HG03135 (cell line): ENCODE results near the gene IFNL2.
"Not testable (repeated sequence)": the region's sequence is repeated elsewhere in the genome, so short reads cannot be mapped to it uniquely, and the experiment has no call there.

Experiments
- ATAC-seq: cut with Tn5 transposase; IDR thresholded peaks from one replicate; pipeline ENCODE4 v1.9.1; 2021; ENCODE audit warnings: mild to moderate bottlenecking, moderate library complexity; ENCODE audit not compliant: unreplicated experiment

The IFNL2 gene

DNA sequence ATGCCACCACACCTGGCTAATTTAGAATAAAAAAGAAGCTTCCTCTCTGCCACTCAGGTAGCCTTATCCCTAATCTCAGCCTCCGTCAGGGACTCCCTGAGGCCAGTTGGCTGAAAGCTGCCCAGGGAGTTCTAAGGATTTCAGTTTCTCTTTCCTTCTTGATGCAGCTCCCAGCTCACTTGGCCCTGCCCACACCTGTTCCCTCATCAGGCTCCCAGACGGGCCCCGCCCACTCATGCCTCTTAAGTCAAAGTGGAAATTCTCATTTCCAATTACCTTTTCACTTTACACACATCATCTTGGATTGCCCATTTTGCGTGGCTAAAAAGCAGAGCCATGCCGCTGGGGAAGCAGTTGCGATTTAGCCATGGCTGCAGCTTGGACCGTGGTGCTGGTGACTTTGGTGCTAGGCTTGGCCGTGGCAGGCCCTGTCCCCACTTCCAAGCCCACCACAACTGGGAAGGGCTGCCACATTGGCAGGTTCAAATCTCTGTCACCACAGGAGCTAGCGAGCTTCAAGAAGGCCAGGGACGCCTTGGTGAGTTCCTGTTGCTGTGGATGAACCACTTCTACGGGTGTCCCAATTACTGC is 28.0 kb downstream of the IFNL2 start, which contains the start of gene IFNL1:
Gene IFNL1 (plus strand): TSS at position 353 of the 591 bp plus-strand sequence. CDS start 15 bp downstream, at position 368.
- ATAC-seq: no peak

DNA sequence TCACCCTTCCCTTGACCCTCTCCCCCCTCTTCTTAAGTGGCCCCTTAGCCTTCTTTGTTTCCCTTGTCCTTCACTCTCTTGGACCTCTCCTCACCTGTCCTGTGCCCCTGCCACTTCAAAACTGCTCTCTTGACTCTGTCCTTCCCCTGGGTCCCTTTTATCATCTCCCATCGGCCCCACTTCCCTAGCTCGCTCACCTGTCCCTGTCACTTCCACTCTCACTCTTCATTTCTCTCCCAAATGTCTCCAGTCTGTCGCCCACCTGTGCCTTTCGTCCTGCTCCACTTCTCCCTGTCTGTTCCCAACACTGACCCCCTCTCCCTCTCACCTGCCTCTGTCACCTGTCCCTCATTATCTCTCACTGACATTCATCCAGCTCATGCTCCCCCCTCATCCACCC is 28.7 kb downstream of the IFNL2 start:
- ATAC-seq: no peak

DNA sequence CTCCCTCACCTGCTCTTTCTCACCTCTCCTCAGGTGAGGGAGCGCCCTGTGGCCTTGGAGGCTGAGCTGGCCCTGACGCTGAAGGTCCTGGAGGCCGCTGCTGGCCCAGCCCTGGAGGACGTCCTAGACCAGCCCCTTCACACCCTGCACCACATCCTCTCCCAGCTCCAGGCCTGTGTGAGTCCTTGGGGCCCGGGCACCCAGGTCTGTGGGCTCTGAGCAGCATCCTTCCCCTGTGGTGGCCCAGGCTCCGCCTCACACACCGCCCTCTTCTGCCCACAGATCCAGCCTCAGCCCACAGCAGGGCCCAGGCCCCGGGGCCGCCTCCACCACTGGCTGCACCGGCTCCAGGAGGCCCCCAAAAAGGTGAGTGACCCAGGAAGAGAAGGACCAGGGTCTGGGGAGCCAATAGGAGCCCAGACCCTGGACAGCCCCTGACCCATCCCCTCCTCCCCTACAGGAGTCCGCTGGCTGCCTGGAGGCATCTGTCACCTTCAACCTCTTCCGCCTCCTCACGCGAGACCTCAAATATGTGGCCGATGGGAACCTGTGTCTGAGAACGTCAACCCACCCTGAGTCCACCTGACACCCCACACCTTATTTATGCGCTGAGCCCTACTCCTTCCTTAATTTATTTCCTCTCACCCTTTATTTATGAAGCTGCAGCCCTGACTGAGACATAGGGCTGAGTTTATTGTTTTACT is 29.9 kb downstream of the IFNL2 start:
- ATAC-seq: no peak

DNA sequence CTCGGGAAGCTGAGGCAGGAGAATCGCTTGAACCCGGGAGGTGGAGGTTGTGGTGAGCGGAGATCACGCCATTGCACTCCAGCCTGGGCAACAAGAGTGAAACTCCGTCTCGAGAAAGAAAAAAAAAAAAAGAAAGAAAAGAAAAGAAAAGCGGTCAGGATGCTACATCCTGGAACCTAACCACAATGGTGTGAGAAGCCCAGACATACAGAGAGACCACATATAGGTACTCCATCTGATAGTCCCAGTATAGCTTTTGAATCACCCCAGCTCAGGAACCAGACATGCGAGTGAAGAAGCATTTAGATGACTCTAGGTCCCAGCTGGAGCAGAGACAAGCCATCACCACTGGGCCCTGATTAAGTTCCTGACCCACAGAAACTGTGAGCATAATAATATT is 31.2 kb downstream of the IFNL2 start:
- no peak for ATAC-seq

DNA sequence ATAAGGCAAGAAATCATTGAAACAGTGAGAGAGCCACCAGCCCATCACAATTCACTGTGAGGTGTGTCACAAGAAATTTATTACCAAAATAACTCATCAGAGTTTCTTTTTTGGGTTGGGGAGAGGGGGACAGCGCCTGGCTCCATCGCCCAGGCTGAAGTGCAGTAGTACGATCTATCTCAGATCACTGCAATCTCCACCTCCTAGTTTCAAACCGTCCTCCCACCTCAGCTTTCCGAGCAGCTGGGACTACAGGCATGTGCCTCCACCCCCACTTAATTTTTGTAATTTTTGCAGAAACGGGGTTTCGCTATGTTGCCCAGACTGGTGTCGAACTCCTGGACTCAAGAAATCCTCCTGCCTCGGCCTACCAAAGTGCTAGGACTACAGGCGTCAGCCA is 31.6 kb downstream of the IFNL2 start:
- no peak for ATAC-seq

DNA sequence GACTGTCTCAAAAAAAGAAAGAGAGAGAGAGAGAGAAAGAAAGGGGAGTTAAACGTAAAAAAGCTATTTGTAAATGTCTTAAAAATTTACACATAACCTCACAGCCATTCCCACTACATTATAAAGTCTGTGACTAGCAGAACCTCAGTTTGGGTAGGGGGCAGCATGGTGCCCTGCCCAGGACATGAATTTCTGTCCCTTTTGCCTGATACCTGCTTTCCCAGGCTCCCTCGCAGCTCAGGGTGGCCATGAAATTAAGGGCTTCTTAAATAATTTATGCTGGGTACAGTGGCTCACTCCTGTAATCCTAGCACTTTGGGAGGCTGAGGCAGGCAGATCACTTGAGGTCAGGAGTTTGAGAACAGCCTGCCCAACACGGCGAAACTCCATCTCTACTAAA is 32.8 kb downstream of the IFNL2 start:
- no peak for ATAC-seq

DNA sequence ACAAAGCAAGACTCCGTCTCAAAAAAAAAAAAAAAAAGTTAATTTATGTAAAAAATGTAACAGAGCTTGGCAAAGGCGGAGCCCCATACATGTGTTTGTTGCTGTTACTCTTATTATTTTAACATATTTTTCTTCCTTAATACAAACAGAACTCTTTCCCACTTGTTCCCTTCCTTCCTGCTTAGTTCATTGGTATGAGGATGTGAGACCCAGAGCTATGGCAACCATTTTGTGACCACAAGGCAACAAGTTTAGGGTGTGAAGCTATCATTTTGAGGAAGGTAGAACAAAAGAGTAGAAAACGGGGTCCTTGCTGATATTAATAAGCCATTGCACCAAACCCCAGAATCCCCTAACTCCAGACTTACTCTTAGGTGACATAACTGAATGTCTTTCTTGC is 33.4 kb downstream of the IFNL2 start:
- ATAC-seq: no peak

DNA sequence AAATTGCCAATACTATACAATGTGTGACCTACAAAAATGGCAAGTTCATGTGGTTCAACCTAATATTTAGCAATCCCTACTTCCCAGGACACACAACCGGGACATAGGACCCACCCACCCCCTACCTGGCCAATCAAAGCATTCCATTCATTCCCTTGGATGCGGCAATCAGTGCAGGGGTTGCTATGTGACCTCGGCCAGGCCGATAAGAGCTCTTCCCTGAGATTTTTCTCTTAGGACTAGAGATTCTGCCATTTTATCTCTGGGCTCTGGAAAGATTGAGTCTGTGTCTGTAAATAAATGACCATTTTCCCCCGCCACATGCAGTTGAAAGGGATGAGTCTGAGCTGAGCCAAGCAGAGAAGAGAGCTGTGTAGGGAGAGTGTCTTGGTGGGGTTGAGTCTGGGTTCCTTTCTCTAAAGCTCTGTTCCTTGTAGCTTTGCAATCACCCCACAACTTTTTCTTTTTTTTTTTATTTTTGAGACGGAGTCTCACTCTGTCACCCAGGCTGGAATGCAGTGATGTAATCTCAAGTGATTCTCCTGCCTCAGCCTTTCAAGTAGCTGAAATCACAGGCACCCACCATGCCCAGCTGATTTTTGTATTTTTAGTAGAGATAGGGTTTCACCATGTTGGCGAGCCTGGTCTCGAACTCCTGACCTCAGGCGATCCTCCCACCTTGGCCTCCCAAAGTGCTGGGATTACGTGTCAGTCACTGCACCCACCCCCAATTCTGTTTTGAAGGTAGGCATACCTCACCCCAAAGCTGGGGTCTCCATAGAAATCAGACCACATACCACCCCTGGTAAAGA is 35.4 kb downstream of the IFNL2 start:
- no peak for ATAC-seq

DNA sequence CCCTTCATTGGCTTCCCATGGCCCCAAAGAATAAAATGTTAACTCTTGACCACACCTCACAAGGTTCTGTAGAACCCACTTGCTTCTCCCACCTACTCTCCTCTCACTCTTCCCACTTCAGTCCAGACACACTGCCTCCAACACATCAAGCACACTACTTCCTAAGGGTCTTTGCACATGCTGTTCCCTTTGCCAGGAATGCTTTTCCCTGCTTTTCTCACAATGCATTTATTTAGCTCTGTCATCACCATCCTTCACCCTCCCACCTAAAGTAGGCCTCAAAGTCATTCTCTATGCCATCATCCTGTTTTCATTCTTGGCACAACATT is 36.0 kb downstream of the IFNL2 start:
- no peak for ATAC-seq

DNA sequence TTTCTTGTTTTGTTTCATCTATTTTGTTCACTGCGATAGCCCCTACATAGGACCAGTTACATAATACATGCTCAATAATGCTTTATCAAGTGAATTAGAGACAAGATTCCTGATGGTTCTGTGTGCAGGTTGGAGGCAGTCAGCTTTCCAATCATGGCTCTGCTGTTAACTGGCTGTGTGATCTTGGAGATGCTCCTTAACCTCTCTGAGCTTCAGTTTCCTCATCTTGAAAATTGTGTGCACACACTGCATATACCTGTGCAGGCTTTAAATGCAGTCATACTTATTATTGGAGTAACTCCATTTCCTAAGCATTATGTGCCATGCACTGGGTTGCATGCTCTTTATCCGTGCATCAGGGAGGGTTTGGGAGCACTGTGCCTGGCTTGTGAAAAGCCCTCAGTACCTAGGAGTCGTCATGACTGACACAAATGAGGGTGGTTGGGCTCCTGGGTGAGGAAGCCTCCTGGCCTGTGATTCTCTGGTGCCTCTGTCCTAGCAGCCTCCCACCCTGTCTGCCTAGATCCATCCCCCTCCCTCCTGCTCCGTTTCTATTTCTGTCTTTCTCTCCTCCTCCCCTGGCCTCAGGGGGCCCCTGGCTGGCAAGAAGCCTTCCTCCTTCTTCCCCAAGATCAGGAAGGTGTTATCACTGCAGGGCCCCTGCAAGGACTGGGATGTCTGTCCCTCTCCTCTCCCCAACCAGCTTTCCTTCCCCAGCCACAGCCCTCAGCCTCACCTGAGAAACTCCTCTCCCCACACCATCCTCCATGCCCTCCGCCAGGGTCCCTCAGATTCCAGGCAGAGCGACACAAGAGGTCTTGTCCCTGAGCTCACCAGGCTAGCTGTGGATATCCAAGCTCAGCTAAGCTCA is 36.7 kb downstream of the IFNL2 start:
- no peak for ATAC-seq

DNA sequence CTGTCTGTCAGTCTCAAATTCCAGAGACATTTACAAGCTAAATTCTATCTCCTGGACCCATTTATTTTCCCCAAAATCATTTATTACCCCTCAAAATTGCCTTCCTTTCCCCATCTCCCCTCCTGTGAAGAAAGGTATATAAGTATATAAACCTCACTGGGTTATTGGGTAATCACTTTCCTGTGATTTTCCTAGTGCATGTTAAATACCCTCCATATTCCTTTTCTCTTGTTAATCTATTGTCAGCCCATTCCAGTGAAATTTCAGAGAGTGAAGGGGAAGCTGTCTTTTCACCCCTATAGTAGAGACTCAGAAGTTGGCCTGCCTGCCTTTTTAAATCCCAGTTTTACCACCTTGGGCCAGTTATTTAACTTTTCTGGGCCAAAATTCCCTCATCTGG is 37.9 kb downstream of the IFNL2 start:
- no peak for ATAC-seq

DNA sequence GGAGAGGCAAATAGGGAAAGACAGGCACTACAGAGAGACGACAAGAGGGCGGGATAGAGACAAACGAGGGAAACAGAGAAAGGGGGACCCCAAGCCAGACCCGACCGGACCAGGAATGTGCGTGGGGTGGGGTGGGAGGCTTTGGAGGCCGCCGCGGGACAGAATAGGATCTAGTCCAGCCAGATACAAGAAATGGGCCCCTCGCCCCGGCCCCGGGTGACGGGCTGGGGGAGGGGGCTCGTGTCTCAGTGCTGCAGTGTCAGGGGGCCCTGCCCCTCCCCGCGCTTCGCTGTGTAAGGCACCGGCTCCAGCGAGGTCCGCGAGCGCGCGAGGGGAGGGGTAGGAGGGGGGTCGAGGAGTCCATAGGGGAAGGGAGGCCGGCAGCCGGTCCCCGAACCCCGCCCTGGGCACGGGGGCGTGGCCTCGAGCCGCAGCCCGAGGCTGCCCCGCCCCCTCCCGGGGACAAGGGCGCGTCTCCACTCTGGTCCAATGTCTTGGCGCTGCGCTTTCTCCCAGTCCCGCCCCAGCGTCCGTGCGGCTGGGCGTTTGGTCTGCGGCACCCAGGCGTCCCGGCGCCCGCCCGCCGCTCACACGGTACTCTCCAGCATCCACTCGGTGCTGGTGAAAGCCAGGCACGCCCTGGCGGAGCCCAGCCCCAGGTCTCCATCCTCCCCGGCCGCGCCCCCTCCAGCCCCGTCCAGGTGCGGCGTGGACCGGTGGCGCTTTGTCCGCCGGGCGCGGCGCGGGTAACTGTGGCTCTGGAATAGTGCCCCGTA is 39.0 kb downstream of the IFNL2 start:
- no peak for ATAC-seq

DNA sequence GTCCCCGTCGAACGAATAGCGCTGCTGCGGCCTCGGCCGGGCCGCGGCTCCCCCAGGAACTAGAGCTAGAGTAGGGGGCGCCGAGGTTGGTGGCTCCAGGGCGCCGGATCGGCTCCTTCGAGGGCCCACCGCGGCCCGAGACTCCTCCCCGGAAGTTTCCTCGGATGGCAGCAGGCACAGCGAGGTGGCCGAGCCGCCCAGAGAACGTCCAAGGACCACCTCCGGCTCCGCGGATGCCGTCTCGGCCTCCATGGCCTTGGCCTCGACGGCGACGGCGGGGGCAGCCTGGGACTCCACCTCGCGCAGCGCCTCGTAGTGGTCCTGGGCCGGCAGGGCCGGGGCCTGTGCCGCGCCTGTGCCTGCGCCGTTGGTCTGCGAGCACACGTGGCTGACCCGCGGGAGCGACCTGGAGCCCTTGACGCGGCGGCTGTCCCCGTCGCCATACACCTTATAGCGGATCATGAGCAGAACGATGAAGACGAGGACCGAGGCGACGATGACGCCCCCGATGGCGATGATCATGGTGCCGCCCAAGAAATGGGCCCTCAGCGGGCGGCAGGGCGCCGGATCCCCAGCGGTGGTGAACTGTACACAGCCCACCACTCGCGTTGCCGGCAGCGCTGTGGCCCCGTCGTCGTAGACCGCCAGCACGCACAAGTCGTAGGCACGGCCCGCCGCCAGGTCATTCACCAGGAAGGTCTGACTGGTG is 39.8 kb downstream of the IFNL2 start:
- no peak for ATAC-seq

DNA sequence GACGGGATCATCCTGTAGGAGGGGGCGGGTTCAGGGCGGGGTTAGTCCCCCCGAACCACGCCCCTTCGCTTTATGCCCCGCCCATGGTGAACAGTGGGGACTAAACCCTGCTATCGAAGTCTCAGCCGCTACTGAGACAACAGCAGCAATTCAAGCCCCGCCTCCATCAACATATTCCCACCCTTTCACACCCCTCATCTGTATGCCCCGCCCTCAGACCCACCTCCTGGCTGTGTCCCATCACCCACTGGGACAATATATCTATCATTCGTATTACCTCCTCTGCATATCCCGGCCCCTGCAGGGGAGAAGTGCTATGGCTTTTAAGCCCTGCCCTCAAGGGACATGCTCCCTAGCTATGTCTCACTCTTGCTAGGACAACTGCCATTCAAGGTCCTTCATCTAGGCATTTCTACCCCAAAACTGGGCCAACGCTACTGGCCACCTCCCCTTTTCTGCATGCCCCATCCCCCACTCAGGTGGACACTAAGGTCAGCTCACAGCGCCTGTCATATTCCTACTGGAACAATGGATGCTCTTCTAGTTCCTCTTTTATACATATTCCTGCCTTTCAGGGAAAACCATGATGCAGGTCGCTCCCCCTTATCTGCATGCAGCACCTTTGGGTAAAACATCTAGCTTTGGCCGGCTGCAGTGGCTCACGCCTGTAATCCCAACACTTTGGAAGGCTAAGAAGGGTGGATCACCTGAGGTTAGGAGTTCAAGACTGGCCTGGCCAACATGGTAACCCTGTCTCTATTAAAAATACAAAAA is 40.5 kb downstream of the IFNL2 start:
- ATAC-seq: no peak

DNA sequence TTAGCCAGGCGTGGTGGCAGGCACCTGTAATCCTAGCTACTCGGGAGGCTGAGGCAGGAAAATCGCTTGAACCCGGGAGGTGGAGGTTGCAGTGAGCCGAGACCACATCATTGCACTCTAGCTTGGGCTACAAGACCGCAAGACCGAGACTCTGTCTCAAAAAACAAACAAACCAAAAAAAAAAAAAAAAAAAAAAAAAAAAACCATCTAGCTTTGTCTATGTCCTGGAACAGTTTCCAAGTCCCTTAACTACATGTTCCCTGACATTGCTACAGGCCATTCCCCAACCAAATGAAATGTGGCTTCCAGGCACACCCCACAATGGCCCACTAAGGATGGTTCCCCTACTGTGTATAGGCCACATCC is 41.1 kb downstream of the IFNL2 start:
- not testable (repeated sequence) for ATAC-seq

DNA sequence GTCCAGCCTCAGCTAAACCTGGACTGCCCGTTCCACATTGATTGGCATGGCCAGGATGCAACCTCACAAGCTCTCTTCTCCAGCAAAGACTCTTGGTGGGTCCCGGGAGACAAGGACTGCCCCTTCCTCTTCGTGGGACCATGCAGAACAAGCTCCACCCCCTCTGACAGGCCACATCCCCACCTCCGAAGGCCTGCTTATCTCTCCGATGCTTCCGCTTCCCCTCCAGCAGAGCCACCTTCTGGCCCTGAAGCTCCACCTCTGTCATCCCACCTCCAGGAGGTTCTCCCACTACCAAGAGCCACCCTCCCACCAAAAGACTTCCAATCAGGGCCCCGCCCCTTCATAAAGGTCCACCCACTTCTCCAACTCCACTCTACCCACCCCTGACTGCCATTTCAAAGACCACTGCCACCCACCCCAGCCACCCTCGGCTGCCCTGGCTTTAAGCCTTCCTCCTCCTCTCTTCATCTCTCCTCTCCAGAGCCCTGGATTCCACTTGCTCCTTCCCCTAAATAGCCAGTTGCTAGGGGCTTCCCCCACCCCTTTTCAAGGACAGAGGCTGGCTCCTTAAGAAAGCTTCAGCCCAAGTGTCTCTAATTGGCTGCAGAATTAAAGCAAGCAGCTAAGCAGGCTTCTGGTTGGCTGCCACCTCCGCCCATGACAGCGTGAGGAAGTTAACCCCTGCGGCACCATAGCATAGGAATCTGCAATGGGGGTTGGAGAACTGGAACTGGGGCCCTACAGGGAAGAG is 42.5 kb downstream of the IFNL2 start:
- ATAC-seq: no peak

DNA sequence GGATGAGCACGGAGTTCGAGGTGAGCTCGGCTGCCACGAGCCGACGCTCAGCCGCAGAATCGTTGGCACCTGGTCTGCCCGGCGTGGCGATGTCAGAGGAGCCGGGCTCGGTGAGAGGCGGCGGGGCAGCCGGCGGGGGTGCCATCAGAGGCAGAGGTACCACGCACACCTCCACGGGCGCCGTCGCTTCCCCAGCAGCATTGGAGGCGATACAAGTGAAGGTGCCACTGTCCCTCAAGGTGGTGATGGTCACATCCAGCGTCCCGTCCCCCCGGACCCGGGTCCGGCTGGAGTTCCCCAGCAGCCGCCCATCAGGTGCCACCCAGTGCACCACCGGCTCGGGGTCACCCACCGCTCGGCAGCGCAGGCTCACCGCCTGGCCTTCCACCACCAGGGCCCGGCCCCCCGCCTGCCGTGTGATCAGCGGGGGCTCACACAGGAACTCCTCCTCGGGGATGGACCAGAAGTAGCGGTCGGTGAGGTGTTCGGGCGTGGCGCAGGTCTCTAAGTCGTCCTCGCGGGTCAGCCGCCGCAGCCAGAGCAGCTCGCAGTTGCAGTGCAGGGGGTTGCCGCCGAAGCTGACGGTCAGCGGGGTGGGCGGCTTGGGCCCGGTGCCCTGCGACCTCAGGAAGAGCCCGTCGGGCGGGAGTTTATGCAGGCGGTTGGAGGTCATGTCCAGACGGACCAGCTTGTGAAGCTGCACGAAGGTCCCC is 46.0 kb downstream of the IFNL2 start:
- no peak for ATAC-seq

DNA sequence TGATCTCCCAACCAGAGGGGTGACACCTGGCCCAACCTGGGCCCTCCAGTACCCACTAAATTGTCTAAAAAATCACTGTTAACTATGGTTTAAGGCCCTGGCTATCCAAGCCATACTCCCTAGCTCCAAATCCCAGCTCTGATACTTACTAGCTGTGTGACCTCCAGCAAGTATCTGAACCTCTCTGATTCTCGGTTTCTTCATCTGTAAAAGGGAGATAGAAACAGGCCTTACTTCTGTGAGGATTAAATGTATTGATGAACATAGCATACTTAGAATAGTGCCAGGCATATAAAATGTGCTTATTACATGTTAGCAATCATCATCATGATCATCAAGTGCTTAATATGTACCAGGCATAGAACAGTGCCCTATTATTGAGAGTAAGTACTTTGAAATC is 47.7 kb downstream of the IFNL2 start:
- ATAC-seq: no peak
